Subcutaneous adipose tissue (tissue), 4 donors: ENCODE data around the gene MDP1. TPM values are rescaled to one million over a fixed set of nuclear protein-coding genes. Genes with fewer than 3 reads are reported as not detected.

Experiments
- total RNA-seq, 4 donors: library from RNA; depleted of rRNA; stranded (reverse); fragments of >200 nt; gene quantifications; one replicate each; pipeline ENCODE4 v1.1.0, GENCODE V29; 2016
- TF ChIP-seq, protein P1 (sequence below): fragments of 450-650 bp; IDR thresholded peaks from one replicate; pipeline ENCODE4 v1.5.1; 2016; ENCODE audit warnings: low read depth, mild to moderate bottlenecking, control low read depth, antibody characterized with exemption, moderate library complexity

Gene MDP1
- total RNA-seq, 4 donors from 2014 or later: 14.3 to 30.3 (median 24.1) TPM

DNA sequence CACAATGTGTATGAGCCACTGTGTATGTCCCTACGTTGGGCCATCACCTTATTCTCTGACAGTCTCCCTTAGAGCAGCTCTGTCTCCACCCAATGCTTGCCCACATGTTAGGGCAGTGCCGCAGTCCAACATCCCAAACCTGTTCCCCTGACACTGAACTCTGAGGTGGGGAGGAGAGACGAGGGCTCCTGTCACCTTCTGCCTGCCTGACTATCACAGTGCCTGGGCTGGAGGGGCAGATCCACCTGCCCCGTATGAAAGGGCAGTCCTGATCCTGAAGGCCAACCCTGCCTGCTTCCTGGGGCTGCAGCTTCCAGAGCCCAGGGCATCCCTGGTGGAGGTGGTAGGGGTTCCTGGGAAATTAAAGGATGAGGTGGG is 44.9 kb upstream of the MDP1 start:
- TF ChIP-seq, protein P1, sequence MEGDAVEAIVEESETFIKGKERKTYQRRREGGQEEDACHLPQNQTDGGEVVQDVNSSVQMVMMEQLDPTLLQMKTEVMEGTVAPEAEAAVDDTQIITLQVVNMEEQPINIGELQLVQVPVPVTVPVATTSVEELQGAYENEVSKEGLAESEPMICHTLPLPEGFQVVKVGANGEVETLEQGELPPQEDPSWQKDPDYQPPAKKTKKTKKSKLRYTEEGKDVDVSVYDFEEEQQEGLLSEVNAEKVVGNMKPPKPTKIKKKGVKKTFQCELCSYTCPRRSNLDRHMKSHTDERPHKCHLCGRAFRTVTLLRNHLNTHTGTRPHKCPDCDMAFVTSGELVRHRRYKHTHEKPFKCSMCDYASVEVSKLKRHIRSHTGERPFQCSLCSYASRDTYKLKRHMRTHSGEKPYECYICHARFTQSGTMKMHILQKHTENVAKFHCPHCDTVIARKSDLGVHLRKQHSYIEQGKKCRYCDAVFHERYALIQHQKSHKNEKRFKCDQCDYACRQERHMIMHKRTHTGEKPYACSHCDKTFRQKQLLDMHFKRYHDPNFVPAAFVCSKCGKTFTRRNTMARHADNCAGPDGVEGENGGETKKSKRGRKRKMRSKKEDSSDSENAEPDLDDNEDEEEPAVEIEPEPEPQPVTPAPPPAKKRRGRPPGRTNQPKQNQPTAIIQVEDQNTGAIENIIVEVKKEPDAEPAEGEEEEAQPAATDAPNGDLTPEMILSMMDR: no peak

DNA sequence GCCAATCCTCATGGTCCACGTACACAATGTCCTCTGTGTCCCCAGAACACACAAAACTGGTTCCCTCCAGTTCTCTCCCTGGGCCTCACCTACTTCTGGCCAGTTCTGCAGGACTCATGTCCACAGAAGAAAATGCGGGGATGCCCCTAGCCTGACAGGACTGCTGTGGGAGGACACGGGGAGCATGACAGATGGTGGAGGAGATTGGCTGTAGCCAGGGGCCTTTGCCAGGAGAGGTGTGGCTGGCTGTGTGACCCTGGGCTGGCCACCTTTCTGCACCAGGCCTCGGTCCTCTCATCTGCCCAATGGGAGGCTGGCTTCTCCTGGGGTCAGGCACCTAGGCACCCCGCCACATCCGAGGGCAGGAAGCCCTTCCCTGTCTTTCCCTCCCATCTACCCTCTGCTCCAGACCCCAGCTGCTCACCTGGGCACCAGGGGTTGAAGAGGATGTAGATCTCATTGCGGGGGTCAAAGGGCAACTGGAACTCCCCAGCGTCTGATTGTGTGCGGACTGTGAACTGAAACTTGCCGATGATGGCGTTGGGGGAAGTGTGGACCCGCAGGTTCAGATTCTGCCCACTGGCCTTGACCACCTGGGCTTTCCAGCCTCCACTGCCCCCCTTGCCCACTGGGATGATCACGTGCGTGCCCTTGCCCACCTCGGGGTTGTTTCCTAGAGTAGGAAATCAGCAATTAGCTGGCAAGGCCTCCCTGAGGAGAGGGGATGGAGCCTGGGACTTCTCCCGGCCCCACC is 44.3 kb upstream of the MDP1 start:
- TF ChIP-seq, protein P1: no peak

DNA sequence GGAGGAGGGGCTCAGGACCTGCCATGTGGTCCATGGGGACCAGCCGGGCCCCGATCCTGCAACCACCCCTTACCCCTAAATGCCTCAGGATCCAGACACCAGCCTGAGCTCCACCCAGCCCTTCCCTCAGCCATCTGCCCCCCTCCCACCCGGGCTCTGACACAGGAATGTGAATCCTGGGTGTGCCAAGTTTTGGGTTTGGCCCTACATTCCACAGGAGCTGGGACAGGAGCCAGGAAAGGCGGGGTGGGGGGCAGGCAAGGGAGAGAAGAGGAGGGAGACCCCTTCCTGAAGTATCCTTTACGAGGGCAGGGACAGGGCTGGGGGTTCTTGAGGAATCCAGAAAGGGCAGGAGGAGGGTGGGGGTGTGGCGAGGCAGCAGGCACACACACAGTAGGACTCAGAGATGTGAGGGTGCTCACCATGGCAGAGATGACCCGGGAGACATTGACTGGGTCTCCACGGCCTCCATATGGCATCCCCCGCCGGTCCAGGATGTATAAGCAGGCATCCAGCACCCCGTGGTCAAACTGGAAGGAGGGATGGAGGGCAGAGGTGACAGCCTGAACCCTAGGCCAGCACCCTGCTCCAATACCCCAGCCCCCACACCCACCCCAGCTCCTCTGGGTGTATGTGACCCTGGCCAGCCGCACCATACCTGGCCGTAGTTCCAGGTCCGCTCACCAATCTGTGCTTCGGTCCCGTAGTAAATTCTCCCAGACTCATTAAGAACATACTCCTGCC is 43.6 kb upstream of the MDP1 start:
- TF ChIP-seq, protein P1: no peak

DNA sequence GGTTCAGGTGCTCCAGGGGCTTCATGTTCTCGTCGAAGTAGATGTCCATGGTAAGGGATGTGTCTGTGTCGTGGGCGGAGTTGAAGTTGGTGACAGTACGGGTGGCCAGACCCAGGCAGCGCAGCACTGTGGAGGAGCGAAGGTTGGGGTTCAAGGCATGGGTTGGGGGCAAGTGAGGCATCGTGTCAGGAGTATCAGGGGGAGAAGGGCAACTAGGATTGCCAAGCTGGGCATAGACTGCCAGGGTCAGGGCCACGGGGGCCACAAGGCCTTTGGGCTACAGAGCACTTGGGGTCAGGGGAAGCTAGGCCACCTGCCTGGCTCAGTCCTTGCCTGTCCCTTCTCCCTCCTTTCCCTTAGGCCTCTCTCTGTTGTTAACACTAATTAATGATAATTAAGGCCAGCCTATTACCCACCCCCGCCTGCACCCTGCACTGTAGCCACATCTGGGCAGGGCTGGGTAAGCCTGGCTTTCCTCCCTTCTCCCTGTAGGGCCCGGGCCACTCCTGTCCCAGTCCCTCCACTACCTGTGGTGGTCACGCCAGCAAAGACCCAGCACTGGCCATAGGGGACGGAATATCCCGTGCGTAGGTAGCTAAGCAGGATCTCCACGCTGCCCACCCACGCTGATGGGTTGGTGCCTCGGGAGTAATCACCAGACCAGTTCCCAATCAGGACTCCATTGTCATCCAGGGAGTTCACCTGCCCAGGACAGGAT is 42.8 kb upstream of the MDP1 start:
- TF ChIP-seq, protein P1: no peak

DNA sequence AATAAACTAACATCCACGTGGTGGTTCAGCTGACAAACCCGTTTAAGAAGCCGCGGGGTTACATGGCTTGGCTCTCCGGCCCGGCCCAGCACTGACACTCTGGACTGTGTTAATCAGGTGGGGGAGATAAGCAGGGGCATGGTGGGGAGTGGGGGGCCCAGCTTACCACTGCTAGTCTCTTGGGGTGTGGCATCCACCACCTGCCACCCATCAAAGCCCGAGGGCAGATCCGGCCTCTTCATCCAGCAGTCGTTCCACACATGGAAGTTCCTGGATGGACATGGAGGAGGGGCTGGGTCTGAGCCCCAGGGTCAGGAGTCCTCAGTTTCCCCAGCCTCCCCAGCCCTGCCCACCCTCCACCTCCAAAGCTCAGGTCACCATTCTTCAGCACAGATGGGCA is 42.3 kb upstream of the MDP1 start:
- TF ChIP-seq, protein P1: no peak

DNA sequence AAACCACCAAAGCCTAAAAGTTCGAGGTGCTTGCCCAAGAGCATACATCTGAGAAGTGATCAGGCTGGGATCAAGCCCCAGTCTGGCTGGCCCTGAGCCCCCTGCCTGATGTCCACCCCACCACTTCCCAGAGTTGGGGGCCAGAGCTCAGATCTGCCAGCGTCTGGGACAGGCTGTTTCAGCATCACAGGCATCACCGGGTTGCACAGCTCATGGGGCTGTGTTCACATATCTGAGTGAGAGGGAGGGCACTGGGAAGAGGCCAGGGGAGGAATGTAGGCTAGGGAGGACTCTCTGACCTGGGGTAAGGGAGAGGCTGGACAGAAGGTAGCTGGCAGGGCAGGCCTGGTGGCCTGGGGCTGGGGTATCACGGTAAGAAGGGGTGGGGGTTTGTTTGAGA is 41.1 kb upstream of the MDP1 start:
- TF ChIP-seq, protein P1: no peak
